ENCODE results near the gene RPL3.

DNA sequence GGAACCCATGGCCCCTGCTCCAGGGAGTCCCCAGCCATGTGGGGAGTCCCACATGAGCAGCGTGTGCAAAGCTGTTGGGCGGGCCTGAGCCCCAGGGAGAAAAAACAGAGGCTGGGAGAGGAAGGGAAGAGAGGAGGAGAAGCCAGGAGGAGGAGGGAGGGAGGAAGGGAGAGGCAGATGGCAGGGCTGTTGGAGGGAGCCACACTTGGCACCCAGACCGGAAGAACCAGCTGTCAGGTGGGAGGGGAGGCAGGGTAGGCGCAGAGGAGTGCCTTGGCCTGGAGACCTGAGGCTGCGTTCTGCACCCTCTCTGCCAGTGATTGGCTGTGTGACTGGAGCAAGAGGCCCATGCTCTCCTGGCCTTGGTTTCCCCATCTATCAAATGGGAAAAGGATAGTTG lies 37.0 kb upstream of the RPL3 start:
- TF ChIP-seq, protein P1, sequence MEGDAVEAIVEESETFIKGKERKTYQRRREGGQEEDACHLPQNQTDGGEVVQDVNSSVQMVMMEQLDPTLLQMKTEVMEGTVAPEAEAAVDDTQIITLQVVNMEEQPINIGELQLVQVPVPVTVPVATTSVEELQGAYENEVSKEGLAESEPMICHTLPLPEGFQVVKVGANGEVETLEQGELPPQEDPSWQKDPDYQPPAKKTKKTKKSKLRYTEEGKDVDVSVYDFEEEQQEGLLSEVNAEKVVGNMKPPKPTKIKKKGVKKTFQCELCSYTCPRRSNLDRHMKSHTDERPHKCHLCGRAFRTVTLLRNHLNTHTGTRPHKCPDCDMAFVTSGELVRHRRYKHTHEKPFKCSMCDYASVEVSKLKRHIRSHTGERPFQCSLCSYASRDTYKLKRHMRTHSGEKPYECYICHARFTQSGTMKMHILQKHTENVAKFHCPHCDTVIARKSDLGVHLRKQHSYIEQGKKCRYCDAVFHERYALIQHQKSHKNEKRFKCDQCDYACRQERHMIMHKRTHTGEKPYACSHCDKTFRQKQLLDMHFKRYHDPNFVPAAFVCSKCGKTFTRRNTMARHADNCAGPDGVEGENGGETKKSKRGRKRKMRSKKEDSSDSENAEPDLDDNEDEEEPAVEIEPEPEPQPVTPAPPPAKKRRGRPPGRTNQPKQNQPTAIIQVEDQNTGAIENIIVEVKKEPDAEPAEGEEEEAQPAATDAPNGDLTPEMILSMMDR (IDR thresholded peaks at IDR 0.05) = no peak
- TF ChIP-seq POLR2AphosphoS5 (IDR thresholded peaks at IDR 0.05) = no peak
- TF ChIP-seq POLR2A (IDR thresholded peaks at IDR 0.05; ENCODE audit: low read depth) = no peak

Measured in esophagus muscularis mucosa (tissue), 3 donors.